Mesothelial cell of epicardium (in vitro differentiated cells): Measurements from ENCODE around the gene INPP4B. TPM values are rescaled to one million over a fixed set of nuclear protein-coding genes. Genes with fewer than 3 reads are reported as not detected.

ENCODE experiments used
- DNase-seq, 2 experiments: peaks; one replicate each; pipeline ENCODE4 v3.0.0; 2021; ENCODE audit warnings: low spot score in 2 of 2; ENCODE audit not compliant: unreplicated experiment in 2 of 2
- H3K27ac Mint-ChIP-seq: 2 replicates; pipeline ENCODE4 v1.8.0; 2021; ENCODE audit warnings: mixed read lengths
- H3K27me3 Mint-ChIP-seq: 2 replicates; pipeline ENCODE4 v1.8.0; 2021; ENCODE audit warnings: low read depth, mixed read lengths
- H3K36me3 Mint-ChIP-seq: 2 replicates; pipeline ENCODE4 v1.8.0; 2021; ENCODE audit warnings: mixed read lengths
- H3K4me1 Mint-ChIP-seq: 2 replicates; pipeline ENCODE4 v1.8.0; 2021; ENCODE audit warnings: mixed read lengths
- H3K4me3 Mint-ChIP-seq: 2 replicates; pipeline ENCODE4 v1.8.0; 2021; ENCODE audit warnings: mild to moderate bottlenecking, moderate library complexity, mixed read lengths
- H3K9me3 Mint-ChIP-seq: 2 replicates; pipeline ENCODE4 v1.8.0; 2021; ENCODE audit warnings: mixed read lengths
- total RNA-seq: library from RNA; stranded (reverse); gene quantifications from 3 replicates; pipeline ENCODE4 v1.2.1, GENCODE V29; 2021
- TF ChIP-seq, protein P1 (sequence below): fragments of 200-600 bp; sonication (generic); IDR thresholded peaks from one replicate; pipeline ENCODE4 v1.5.0; 2021; ENCODE audit warnings: antibody characterized with exemption; ENCODE audit not compliant: unreplicated experiment

The INPP4B gene
- total RNA-seq, 1 donor from 2014 or later = 35.4 TPM

DNA sequence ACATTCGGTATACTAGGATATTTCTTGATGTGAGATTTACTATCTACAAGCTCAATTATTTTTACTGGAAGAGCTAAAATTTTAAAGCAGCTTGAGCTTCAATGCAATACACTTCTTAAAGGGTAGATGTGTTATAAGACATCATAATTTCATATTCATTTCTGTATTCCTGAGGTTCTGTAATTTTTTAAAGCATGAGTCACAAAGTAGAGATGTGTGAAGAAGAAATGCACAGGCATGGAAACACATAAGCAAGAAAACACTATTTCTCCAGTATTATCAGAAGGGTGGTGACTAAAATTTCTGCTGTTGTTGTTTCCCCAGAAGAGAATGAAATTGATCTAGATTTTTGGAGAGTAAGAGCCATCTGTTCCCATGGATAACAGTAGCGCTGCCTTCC, 72.6 kb downstream of the INPP4B start:
- H3K27ac Mint-ChIP-seq = no peak overlapping the region
- no peak for DNase-seq
- H3K27me3 Mint-ChIP-seq = no peaks in the 10 kb centered on the region
- peaks cover 4% of the 10 kb centered on the region for H3K9me3 Mint-ChIP-seq
- H3K4me3 Mint-ChIP-seq = no peak overlapping the region
- TF ChIP-seq, protein P1, sequence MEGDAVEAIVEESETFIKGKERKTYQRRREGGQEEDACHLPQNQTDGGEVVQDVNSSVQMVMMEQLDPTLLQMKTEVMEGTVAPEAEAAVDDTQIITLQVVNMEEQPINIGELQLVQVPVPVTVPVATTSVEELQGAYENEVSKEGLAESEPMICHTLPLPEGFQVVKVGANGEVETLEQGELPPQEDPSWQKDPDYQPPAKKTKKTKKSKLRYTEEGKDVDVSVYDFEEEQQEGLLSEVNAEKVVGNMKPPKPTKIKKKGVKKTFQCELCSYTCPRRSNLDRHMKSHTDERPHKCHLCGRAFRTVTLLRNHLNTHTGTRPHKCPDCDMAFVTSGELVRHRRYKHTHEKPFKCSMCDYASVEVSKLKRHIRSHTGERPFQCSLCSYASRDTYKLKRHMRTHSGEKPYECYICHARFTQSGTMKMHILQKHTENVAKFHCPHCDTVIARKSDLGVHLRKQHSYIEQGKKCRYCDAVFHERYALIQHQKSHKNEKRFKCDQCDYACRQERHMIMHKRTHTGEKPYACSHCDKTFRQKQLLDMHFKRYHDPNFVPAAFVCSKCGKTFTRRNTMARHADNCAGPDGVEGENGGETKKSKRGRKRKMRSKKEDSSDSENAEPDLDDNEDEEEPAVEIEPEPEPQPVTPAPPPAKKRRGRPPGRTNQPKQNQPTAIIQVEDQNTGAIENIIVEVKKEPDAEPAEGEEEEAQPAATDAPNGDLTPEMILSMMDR = no peak
- H3K4me1 Mint-ChIP-seq = no peaks in the 10 kb centered on the region
- H3K36me3 Mint-ChIP-seq = peaks cover 6% of the 10 kb centered on the region

DNA sequence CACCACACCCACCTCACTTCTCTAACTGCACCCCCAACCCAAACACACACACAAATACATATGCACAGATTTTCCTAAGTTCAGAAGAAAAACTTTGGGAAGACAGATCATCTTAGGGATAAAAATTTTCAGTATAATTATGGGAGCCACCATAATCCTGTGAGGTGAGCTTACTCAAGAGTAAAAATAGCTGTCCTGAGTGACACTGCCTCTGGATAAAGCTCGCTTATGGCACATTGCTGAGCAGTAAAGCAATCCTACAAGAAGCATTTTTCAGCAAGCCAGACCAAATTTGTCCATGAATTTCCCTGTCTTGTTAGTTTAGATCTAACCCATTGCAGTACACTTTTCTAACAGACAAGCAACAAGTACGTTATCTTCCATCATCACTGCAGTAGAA, 83.8 kb downstream of the INPP4B start:
- Mint-ChIP-seq H3K36me3 (no peaks in the 10 kb centered on the region), H3K4me1 (peaks cover 16% of the 10 kb centered on the region), H3K9me3 (no peaks in the 10 kb centered on the region), H3K27me3 (no peaks in the 10 kb centered on the region), H3K4me3 (no peak overlapping the region), H3K27ac (no peak overlapping the region)
- no peak for DNase-seq
- TF ChIP-seq, protein P1 = no peak

DNA sequence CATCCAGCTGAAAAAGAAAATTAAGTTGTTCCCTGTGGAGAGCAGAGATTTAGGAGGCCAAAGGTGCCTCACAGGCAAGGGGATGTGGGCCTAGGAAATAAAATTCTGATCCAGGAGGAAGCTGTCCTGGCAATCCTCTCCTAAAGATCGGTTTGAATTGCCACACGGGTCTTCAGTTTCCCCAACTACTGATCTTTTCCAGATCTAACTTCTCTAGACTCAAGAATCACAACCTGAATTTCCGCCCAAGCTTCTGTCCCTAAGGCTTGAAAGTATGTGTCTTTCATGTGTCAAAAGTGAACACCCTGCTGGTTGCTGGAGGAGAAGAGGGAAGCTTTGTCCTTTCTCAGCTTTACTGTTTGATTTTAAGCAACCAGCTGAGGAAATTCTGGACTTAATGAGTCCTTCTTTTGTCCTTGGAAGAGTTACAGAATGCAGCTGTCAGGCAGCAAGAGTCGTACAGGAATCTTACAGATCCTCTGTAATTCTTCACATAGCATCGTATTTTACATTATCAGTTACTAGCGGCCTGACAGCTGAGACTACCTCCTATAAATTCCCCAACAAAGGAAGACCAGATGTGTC, 93.8 kb downstream of the INPP4B start:
- Mint-ChIP-seq H3K27me3 (no peaks in the 10 kb centered on the region), H3K4me1 (peaks cover 38% of the 10 kb centered on the region), H3K27ac (peak overlapping the region; percentile 90), H3K4me3 (no peak overlapping the region), H3K36me3 (peaks cover under 1% of the 10 kb centered on the region), H3K9me3 (peaks cover 3% of the 10 kb centered on the region)
- TF ChIP-seq, protein P1 = no peak
- no peak for DNase-seq

DNA sequence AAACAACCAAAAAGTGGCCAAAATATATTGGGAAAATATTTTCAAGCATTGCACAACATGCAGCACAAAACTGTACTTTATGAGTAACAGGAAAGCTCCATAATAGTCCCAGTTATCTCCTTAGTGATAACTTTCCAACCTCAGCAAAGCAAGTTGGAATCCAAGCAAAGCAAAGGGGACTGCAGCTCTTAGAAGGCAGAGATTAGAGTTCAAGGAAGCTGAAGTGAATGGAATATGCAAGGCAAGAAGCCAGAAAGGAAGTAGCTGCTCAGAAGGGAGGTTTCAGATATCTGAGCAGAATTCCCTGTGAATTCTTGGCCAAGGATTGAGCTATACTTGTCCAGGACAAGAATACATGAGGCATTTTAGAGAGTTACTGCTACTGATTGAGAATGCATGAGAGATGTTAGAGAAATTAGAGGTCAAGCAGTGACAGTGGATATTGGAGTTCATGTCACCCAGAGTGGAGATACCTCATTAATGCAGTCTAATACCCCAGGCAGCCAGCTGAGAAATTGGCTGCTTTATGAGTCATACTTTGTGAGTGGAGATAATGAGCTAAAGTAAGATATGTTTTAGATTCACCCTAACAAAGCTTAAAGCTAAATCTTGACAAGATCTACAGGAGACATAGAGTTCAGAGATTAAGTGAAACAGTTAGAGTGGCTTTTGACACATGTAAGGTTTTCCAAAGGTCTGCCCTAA, 102.8 kb downstream of the INPP4B start:
- Mint-ChIP-seq H3K36me3 (peaks cover 26% of the 10 kb centered on the region), H3K27ac (no peak overlapping the region), H3K4me1 (no peaks in the 10 kb centered on the region), H3K4me3 (no peak overlapping the region), H3K27me3 (no peaks in the 10 kb centered on the region), H3K9me3 (peaks cover 55% of the 10 kb centered on the region)
- TF ChIP-seq, protein P1 = no peak
- no peak for DNase-seq

DNA sequence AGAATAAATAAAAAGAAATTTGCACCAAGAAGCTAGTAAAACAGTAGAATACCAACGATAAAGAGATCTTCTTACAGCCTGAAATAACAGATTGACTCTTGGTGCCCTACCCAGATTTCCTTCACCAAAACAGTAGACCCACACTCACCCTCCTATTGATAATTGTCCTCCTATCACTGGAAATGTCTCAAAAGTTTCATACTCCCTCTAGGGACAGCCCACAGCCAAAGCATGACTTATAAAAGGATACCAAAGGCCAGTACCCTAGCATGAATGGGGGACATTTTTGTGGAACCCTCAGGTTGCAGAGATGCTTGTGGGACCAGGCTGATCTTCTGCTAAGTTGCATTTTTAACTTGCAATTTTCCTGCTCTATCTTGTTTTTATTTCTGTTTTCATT, 104.1 kb downstream of the INPP4B start:
- Mint-ChIP-seq H3K4me1 (no peaks in the 10 kb centered on the region), H3K9me3 (peaks cover 52% of the 10 kb centered on the region), H3K27me3 (no peaks in the 10 kb centered on the region), H3K4me3 (no peak overlapping the region), H3K36me3 (peaks cover 23% of the 10 kb centered on the region), H3K27ac (no peak overlapping the region)
- TF ChIP-seq, protein P1 = no peak
- DNase-seq = no peak
